ENCODE results near the gene PELI2.

PELI2 gene

DNA sequence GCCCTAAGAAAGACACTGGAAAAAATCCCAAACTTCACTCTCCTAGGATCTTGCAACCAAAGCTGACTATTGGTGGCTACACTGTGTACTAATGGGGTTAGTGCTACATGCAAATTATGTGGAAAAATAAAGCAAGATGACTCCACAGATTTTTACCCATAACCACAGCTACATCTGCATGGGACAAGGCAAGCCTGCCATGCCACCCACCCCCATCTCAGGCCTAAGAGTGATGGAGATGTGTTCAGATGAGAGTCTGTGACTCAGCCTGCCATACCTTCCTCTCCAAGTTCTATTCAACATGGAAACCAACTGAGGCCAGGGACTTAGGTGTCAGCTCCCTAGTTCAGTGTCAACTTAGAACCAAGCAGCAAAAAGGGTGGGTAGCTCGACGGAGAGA, 206.2 kb downstream of the PELI2 start:
- no peaks in the 10 kb centered on the region for H3K27me3 ChIP-seq (ENCODE audit: insufficient read depth, low read length)
- no peak overlapping the region for H3K4me3 ChIP-seq (ENCODE audit: low read length)
- H3K36me3 ChIP-seq (ENCODE audit: insufficient read depth, low read depth, low read length) = no peaks in the 10 kb centered on the region
- no peak overlapping the region for H3K9ac ChIP-seq (ENCODE audit: low read depth, low read length)
- no peak overlapping the region for H3K27ac ChIP-seq (ENCODE audit: low read length)
- no peaks in the 10 kb centered on the region for H3K4me1 ChIP-seq (ENCODE audit: insufficient read depth, low read length)
- H3K9me3 ChIP-seq (ENCODE audit: insufficient read depth, low read depth, low read length) = no peaks in the 10 kb centered on the region

DNA sequence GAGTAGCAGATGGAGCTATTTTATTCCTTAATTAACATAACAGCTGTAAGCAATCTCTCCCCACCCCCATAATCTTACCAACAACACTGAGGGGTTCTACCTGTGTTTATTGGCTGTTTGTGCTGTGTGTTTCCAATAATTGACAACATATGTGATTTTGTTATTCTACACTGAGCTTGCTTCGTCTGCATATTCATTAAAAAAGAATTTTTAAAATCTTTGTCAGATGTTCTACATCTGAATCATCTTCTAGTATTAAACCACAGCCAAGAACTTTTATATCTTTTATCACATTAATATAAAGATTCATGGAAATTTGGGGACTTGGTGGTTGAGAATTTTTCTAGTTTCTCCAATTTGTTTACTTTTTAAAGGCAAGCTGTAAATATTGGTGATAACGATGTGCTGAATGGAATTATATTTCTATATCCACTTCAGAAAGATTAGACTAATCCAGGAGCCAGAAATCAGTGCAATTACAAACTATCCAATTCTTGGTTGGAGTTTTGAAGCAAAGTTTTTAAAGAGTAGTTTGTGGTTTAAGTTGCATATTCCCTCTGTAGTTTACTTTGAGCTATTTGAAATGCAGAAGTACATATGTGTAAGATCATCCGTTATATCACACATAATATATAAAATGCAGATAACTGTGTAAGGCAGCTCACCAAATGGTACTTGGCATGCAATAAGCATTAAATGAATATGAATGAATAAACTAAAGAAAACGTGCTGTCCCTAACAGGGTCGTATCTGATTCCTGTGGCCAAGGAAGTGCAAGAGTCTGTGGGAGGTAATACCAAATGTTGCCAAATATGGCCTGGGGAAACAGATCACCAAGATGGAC, 206.9 kb downstream of the PELI2 start:
- H3K4me1 ChIP-seq (ENCODE audit: insufficient read depth, low read length) = no peaks in the 10 kb centered on the region
- H3K9me3 ChIP-seq (ENCODE audit: insufficient read depth, low read depth, low read length) = no peaks in the 10 kb centered on the region
- H3K27me3 ChIP-seq (ENCODE audit: insufficient read depth, low read length) = no peaks in the 10 kb centered on the region
- H3K27ac ChIP-seq (ENCODE audit: low read length) = no peak overlapping the region
- no peak overlapping the region for H3K4me3 ChIP-seq (ENCODE audit: low read length)
- H3K9ac ChIP-seq (ENCODE audit: low read depth, low read length) = no peak overlapping the region
- no peaks in the 10 kb centered on the region for H3K36me3 ChIP-seq (ENCODE audit: insufficient read depth, low read depth, low read length)

DNA sequence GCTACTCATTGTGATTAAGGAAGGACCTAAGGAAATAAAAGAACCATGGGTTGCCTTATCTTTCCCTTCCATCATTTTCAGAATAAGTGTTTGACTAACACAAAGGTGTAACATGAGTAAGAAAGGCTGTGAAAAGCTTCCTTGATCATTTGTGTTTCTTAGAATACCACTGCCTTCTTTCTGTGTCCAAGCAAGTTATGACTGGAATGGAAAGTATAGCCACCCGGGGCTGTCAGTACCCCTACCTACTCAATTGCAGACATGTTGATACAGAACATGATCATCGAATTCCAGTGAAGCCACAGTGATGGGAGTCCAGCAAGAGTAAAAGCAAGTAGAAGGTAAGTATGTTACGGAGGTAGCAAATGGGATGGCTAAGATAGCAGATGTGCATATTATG, 209.8 kb downstream of the PELI2 start:
- Histone ChIP-seq H3K9me3 (ENCODE audit: insufficient read depth, low read depth, low read length) (no peaks in the 10 kb centered on the region), H3K27ac (ENCODE audit: low read length) (no peak overlapping the region), H3K27me3 (ENCODE audit: insufficient read depth, low read length) (no peaks in the 10 kb centered on the region), H3K4me1 (ENCODE audit: insufficient read depth, low read length) (no peaks in the 10 kb centered on the region), H3K4me3 (ENCODE audit: low read length) (no peak overlapping the region), H3K36me3 (ENCODE audit: insufficient read depth, low read depth, low read length) (no peaks in the 10 kb centered on the region), H3K9ac (ENCODE audit: low read depth, low read length) (no peak overlapping the region)

DNA sequence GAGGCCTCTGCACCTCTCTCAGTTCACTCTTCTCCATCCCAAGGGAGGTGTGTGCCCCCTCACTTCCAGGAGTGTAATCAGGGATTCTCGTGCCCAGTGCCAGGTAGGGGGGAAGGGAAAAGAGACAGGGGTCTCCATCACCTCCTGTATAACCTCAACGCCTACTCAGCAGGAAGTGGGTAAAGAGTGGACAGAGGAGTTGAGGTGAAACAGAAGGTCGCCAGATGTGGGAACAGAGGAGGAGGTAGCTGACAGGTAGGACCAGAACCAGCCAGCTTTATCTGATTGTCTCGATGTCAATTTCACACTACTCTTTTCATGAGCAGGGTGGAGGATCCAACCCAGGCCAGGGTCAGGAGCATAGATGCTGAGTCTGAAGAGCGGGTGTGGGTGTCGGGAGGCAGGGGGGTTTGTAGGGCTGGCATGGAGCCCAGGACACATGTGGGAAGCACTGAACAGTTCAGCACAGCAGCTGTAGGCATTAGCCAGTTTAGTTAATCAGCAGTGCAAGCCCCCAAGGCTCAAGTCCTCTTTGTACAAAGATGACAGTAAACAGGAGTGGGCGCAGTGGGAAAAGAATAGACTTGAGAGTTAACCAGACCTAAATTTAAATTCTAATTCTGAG, 213.5 kb downstream of the PELI2 start:
- Histone ChIP-seq H3K27ac (ENCODE audit: low read length) (no peak overlapping the region), H3K4me1 (ENCODE audit: insufficient read depth, low read length) (no peaks in the 10 kb centered on the region), H3K9me3 (ENCODE audit: insufficient read depth, low read depth, low read length) (no peaks in the 10 kb centered on the region), H3K4me3 (ENCODE audit: low read length) (no peak overlapping the region), H3K27me3 (ENCODE audit: insufficient read depth, low read length) (no peaks in the 10 kb centered on the region), H3K36me3 (ENCODE audit: insufficient read depth, low read depth, low read length) (no peaks in the 10 kb centered on the region), H3K9ac (ENCODE audit: low read depth, low read length) (no peak overlapping the region)

GRCh38 chr14:56333359-56334292, 215.4 kb downstream of the PELI2 start:
- Histone ChIP-seq H3K36me3 (ENCODE audit: insufficient read depth, low read depth, low read length) (no peaks in the 10 kb centered on the region), H3K27ac (ENCODE audit: low read length) (no peak overlapping the region), H3K4me3 (ENCODE audit: low read length) (no peak overlapping the region), H3K9me3 (ENCODE audit: insufficient read depth, low read depth, low read length) (no peaks in the 10 kb centered on the region), H3K27me3 (ENCODE audit: insufficient read depth, low read length) (no peaks in the 10 kb centered on the region), H3K9ac (ENCODE audit: low read depth, low read length) (no peak overlapping the region), H3K4me1 (ENCODE audit: insufficient read depth, low read length) (no peaks in the 10 kb centered on the region)

DNA sequence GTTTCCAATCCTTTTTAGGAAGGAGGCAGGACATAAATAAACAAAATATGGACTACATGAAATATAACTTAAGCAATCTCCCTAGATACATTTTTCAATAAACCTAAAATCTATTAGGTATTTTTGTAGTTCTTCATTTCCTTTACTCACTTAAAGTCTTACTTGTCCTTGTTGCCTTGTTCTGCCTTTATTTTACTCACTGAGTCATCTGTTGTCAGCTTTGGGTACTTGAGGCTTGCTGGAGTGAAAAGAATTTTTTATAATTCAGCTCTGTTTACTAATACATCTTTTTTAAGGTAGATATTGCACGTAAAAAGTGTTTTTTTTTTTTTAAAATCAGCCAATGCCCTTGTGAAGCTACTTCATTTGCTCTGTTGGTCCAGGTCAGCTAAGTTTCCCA, 216.2 kb downstream of the PELI2 start:
- Histone ChIP-seq H3K9me3 (ENCODE audit: insufficient read depth, low read depth, low read length) (no peaks in the 10 kb centered on the region), H3K36me3 (ENCODE audit: insufficient read depth, low read depth, low read length) (no peaks in the 10 kb centered on the region), H3K9ac (ENCODE audit: low read depth, low read length) (no peak overlapping the region), H3K27ac (ENCODE audit: low read length) (no peak overlapping the region), H3K4me1 (ENCODE audit: insufficient read depth, low read length) (no peaks in the 10 kb centered on the region), H3K4me3 (ENCODE audit: low read length) (no peak overlapping the region), H3K27me3 (ENCODE audit: insufficient read depth, low read length) (no peaks in the 10 kb centered on the region)

- Histone ChIP-seq H3K4me3 (ENCODE audit: low read length) (no peak overlapping the region), H3K9me3 (ENCODE audit: insufficient read depth, low read depth, low read length) (no peaks in the 10 kb centered on the region), H3K9ac (ENCODE audit: low read depth, low read length) (no peak overlapping the region), H3K27ac (ENCODE audit: low read length) (no peak overlapping the region), H3K27me3 (ENCODE audit: insufficient read depth, low read length) (no peaks in the 10 kb centered on the region), H3K36me3 (ENCODE audit: insufficient read depth, low read depth, low read length) (no peaks in the 10 kb centered on the region), H3K4me1 (ENCODE audit: insufficient read depth, low read length) (no peaks in the 10 kb centered on the region)
Measured at GRCh38 chr14:56338674-56339073, 220.5 kb downstream of the PELI2 start.

DNA sequence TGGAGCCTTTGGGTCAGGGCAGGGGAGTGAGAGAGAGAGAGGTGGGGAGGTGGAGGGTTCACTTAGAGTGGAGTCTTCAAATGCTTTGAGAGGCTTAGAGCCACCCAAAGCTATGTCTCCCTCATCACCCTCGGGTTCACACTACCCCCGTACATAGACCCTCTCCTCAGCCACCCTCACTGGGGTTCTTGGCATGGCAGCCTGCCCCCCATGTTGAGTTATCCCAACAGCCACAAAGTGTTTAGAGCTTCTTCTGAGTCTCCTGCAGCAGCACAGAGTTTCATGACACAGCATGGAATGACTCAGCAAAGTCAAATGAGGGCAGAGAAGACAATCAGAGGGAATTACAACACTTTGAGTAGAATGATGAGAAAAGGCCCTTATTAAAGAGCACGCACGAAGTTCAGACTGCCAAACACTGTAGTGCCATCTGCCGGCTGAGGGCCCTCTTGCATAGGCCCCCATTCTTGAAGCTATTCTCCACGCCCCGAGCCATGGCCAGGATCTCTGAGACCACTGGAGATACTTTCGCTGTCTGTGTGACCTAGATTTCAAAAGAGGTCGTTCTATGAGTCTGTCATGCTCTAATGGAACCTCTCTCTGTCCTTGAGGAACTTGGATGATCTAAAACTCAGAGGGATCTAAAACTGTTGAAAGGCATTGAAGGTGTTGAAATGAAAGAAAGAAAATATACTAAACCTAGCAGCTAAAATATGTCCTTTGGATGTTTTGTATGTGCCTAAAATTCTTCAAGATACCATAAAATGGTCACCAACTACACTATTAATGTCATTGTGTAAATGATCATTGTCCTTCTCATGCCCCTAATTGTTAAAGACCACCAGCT, 221.9 kb downstream of the PELI2 start:
- Histone ChIP-seq H3K4me3 (ENCODE audit: low read length) (no peak overlapping the region), H3K4me1 (ENCODE audit: insufficient read depth, low read length) (no peaks in the 10 kb centered on the region), H3K27ac (ENCODE audit: low read length) (no peak overlapping the region), H3K9ac (ENCODE audit: low read depth, low read length) (no peak overlapping the region), H3K36me3 (ENCODE audit: insufficient read depth, low read depth, low read length) (no peaks in the 10 kb centered on the region), H3K9me3 (ENCODE audit: insufficient read depth, low read depth, low read length) (no peaks in the 10 kb centered on the region), H3K27me3 (ENCODE audit: insufficient read depth, low read length) (no peaks in the 10 kb centered on the region)

DNA sequence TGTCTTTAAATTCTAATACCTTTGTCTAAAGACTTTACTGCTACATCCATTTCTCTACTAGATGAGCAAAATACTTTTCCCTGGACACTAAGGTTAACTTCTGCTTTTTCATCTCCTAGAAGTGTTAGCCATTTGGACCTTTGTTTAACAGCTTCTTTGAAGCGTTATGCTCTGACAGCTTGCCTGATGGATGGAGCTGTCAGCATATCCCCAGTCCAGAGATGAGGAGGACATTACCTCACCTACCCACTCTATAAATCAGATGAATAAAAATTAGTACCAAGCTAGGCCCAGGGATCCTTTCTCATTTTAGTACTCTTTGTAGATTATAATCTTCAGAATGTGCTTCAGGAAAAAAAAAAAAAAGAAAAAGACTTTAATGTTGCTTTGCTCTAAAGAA, 222.7 kb downstream of the PELI2 start:
- H3K9ac ChIP-seq (ENCODE audit: low read depth, low read length) = no peak overlapping the region
- H3K36me3 ChIP-seq (ENCODE audit: insufficient read depth, low read depth, low read length) = no peaks in the 10 kb centered on the region
- H3K27ac ChIP-seq (ENCODE audit: low read length) = no peak overlapping the region

DNA sequence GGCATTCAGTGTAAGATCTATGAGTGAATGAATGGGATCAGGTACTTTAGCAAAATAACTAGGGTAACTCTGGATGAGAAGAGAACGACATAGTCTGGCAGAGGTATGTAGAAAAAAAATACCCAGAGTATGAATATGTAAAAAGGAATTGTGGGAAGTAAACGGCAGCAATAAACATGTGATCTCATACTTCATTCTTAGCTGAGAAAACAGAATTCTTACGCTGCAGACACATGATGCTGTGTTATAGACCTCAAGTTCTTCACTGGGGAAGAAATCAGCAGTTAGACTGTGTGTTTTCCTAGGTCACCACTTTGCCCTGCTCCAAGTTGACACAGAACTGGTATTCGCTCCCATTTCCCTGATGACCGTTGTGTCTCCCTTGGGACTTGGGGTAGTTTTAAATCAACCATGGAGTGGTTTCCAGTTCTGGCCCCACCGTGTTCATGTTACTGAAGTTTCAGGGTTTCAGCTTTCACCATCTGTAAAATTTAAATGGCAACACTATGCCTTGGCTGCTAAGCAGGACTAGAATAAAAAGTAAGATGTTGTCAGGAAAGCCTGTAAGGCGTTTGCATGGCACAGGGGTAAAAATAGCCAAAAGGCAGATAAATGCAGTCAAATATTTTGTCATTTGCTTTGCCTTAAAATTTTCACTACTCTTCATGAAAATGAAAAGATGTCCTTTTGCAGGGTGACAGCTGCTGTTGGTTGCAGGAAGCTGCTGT, 223.7 kb downstream of the PELI2 start:
- Histone ChIP-seq H3K9ac (ENCODE audit: low read depth, low read length) (no peak overlapping the region), H3K36me3 (ENCODE audit: insufficient read depth, low read depth, low read length) (no peaks in the 10 kb centered on the region), H3K27me3 (ENCODE audit: insufficient read depth, low read length) (no peaks in the 10 kb centered on the region), H3K27ac (ENCODE audit: low read length) (no peak overlapping the region), H3K4me1 (ENCODE audit: insufficient read depth, low read length) (no peaks in the 10 kb centered on the region), H3K9me3 (ENCODE audit: insufficient read depth, low read depth, low read length) (no peaks in the 10 kb centered on the region), H3K4me3 (ENCODE audit: low read length) (no peak overlapping the region)

More for the DNA sequence above, 222.7 kb downstream of the PELI2 start:
- no peaks in the 10 kb centered on the region for H3K4me1 ChIP-seq (ENCODE audit: insufficient read depth, low read length)
- H3K4me3 ChIP-seq (ENCODE audit: low read length) = no peak overlapping the region
- no peaks in the 10 kb centered on the region for H3K9me3 ChIP-seq (ENCODE audit: insufficient read depth, low read depth, low read length)
- no peaks in the 10 kb centered on the region for H3K27me3 ChIP-seq (ENCODE audit: insufficient read depth, low read length)
